Raji (cell line): ENCODE measurements around the gene TNNC1.

Source experiments
- POLR2A ChIP-seq: IDR thresholded peaks from 2 replicates; pipeline ENCODE4 v1.6.1; 2011; ENCODE audit warnings: low read depth, low read length, control low read depth; ENCODE audit not compliant: insufficient read depth

The TNNC1 gene

GRCh38 chr3:52453496-52454249 lies at the start of gene TNNC1:
Gene TNNC1, minus strand, starts transcription at chr3:52454041. Its CDS starts 26 bp downstream, at chr3:52454015.
- no peak for TF ChIP-seq POLR2A

GRCh38 chr3:52502808-52503350 lies 49.0 kb upstream of the TNNC1 start:
- TF ChIP-seq POLR2A, result no peak

- TF ChIP-seq POLR2A, result no peak
Measured at GRCh38 chr3:52502001-52502400, 48.2 kb upstream of the TNNC1 start.

- no peak for TF ChIP-seq POLR2A
Measured at GRCh38 chr3:52501046-52501445, 47.2 kb upstream of the TNNC1 start.

- no peak for TF ChIP-seq POLR2A
Measured at GRCh38 chr3:52498137-52499054, 44.6 kb upstream of the TNNC1 start.

- no peak for TF ChIP-seq POLR2A
Measured at GRCh38 chr3:52495777-52496602, 42.1 kb upstream of the TNNC1 start.

- no peak for TF ChIP-seq POLR2A
Measured at GRCh38 chr3:52494886-52495495, 41.1 kb upstream of the TNNC1 start, which contains the start of gene STAB1. Gene STAB1, plus strand, starts transcription at chr3:52495338. Its CDS starts 76 bp downstream, at chr3:52495414.

- TF ChIP-seq POLR2A, result no peak
Measured at GRCh38 chr3:52494445-52494844, 40.6 kb upstream of the TNNC1 start.

GRCh38 chr3:52493232-52494017 lies 39.6 kb upstream of the TNNC1 start:
- no peak for TF ChIP-seq POLR2A

GRCh38 chr3:52492059-52492458 lies 38.2 kb upstream of the TNNC1 start:
- no peak for TF ChIP-seq POLR2A

GRCh38 chr3:52490939-52491526 lies 37.2 kb upstream of the TNNC1 start:
- TF ChIP-seq POLR2A, result no peak

- TF ChIP-seq POLR2A, result no peak
Measured at GRCh38 chr3:52490035-52490938, 36.4 kb upstream of the TNNC1 start.
